ENCODE results near the gene F2.

Gene F2

DNA sequence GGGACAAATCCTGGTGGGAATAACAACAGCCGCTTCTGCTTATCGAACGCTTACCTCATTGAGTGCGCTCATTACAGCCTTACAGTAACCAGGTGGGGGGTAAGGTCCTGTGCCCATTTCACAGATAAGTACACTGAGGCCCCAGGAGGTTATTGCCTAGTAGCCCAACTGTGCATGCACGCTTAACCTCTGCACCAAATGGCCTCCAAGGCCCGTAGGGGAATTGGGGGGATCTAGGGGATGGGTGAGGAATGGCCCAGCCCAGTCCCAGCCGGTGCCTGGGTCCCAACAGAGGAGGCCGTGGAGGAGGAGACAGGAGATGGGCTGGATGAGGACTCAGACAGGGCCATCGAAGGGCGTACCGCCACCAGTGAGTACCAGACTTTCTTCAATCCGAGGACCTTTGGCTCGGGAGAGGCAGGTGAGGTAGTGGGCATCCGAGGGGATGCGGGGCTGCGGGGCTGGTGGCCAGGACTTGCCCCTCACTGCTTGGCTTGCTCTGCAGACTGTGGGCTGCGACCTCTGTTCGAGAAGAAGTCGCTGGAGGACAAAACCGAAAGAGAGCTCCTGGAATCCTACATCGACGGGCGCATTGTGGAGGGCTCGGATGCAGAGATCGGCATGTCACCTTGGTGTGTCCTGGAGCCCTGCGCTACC, 7.3 kb downstream of the F2 start:
- Histone ChIP-seq H3K4me1 (ENCODE audit: insufficient read depth, low read length) (no peaks in the 10 kb centered on the region), H2AFZ (ENCODE audit: low read depth, low read length) (no peak overlapping the region), H3K4me2 (ENCODE audit: insufficient read depth, low read length) (no peak overlapping the region), H4K20me1 (ENCODE audit: insufficient read depth, low read length) (no peaks in the 10 kb centered on the region), H3K27ac (ENCODE audit: low read length) (no peak overlapping the region), H3K36me3 (ENCODE audit: insufficient read depth, low read length) (no peaks in the 10 kb centered on the region), H3K79me2 (ENCODE audit: insufficient read depth, low read length) (no peaks in the 10 kb centered on the region), H3K4me3 (ENCODE audit: low read depth in 1 of 2, low read length in 2 of 2) (no peak overlapping the region), H3K27me3 (ENCODE audit: insufficient read depth, low read length, poor library complexity) (no peaks in the 10 kb centered on the region), H3K9ac (ENCODE audit: low read depth, low read length) (no peak overlapping the region), H3K9me3 (ENCODE audit: insufficient read depth, low read length, severe bottlenecking) (no peaks in the 10 kb centered on the region)
- DNase-seq (no peak), ATAC-seq (ENCODE audit: insufficient read depth, low read depth) (no peak)
- no peak for TF ChIP-seq CTCF (IDR thresholded peaks at IDR 0.05; ENCODE audit: borderline replicate concordance, extremely low read depth, low read length, poor library complexity, severe bottlenecking)
- TF ChIP-seq EZH2 (IDR thresholded peaks at IDR 0.05; ENCODE audit: borderline replicate concordance, low read depth, low read length, severe bottlenecking): no peak

- no peak for DNase-seq
- Histone ChIP-seq H3K4me3 (ENCODE audit: low read depth in 1 of 2, low read length in 2 of 2) (no peak overlapping the region), H3K27me3 (ENCODE audit: insufficient read depth, low read length, poor library complexity) (no peaks in the 10 kb centered on the region), H3K9ac (ENCODE audit: low read depth, low read length) (no peak overlapping the region), H3K36me3 (ENCODE audit: insufficient read depth, low read length) (no peaks in the 10 kb centered on the region), H3K4me1 (ENCODE audit: insufficient read depth, low read length) (no peaks in the 10 kb centered on the region), H3K27ac (ENCODE audit: low read length) (no peak overlapping the region), H3K9me3 (ENCODE audit: insufficient read depth, low read length, severe bottlenecking) (no peaks in the 10 kb centered on the region), H4K20me1 (ENCODE audit: insufficient read depth, low read length) (no peaks in the 10 kb centered on the region), H3K4me2 (ENCODE audit: insufficient read depth, low read length) (no peak overlapping the region), H3K79me2 (ENCODE audit: insufficient read depth, low read length) (no peaks in the 10 kb centered on the region), H2AFZ (ENCODE audit: low read depth, low read length) (no peak overlapping the region)
- no peak for ATAC-seq (ENCODE audit: insufficient read depth, low read depth)
- no peak for TF ChIP-seq EZH2 (IDR thresholded peaks at IDR 0.05; ENCODE audit: borderline replicate concordance, low read depth, low read length, severe bottlenecking)
- no peak for TF ChIP-seq CTCF (IDR thresholded peaks at IDR 0.05; ENCODE audit: borderline replicate concordance, extremely low read depth, low read length, poor library complexity, severe bottlenecking)
Observed at GRCh38 chr11:46727952-46728658, 9.1 kb downstream of the F2 start.

- Histone ChIP-seq H3K4me2 (ENCODE audit: insufficient read depth, low read length) (no peak overlapping the region), H4K20me1 (ENCODE audit: insufficient read depth, low read length) (no peaks in the 10 kb centered on the region), H2AFZ (ENCODE audit: low read depth, low read length) (no peak overlapping the region), H3K9me3 (ENCODE audit: insufficient read depth, low read length, severe bottlenecking) (no peaks in the 10 kb centered on the region), H3K27me3 (ENCODE audit: insufficient read depth, low read length, poor library complexity) (no peaks in the 10 kb centered on the region), H3K79me2 (ENCODE audit: insufficient read depth, low read length) (no peaks in the 10 kb centered on the region), H3K4me3 (ENCODE audit: low read depth in 1 of 2, low read length in 2 of 2) (no peak overlapping the region), H3K4me1 (ENCODE audit: insufficient read depth, low read length) (no peaks in the 10 kb centered on the region), H3K9ac (ENCODE audit: low read depth, low read length) (no peak overlapping the region), H3K27ac (ENCODE audit: low read length) (no peak overlapping the region), H3K36me3 (ENCODE audit: insufficient read depth, low read length) (no peaks in the 10 kb centered on the region)
- TF ChIP-seq EZH2 (IDR thresholded peaks at IDR 0.05; ENCODE audit: borderline replicate concordance, low read depth, low read length, severe bottlenecking) (no peak), CTCF (IDR thresholded peaks at IDR 0.05; ENCODE audit: borderline replicate concordance, extremely low read depth, low read length, poor library complexity, severe bottlenecking) (no peak)
- ATAC-seq (ENCODE audit: insufficient read depth, low read depth) (no peak), DNase-seq (no peak)
Observed at GRCh38 chr11:46728659-46729040, 9.6 kb downstream of the F2 start.
